NCI-H2196 (cell line): ENCODE results near the gene HOXD4.
A peak's percentile ranks its signal among the peaks of the same experiment; 100 is the strongest.

ENCODE experiments used
- DNase-seq: peaks from one replicate; lab custom pipeline; 2025; ENCODE audit not compliant: unreplicated experiment; lab: John Stamatoyannopoulos, UW

The HOXD4 gene

DNA sequence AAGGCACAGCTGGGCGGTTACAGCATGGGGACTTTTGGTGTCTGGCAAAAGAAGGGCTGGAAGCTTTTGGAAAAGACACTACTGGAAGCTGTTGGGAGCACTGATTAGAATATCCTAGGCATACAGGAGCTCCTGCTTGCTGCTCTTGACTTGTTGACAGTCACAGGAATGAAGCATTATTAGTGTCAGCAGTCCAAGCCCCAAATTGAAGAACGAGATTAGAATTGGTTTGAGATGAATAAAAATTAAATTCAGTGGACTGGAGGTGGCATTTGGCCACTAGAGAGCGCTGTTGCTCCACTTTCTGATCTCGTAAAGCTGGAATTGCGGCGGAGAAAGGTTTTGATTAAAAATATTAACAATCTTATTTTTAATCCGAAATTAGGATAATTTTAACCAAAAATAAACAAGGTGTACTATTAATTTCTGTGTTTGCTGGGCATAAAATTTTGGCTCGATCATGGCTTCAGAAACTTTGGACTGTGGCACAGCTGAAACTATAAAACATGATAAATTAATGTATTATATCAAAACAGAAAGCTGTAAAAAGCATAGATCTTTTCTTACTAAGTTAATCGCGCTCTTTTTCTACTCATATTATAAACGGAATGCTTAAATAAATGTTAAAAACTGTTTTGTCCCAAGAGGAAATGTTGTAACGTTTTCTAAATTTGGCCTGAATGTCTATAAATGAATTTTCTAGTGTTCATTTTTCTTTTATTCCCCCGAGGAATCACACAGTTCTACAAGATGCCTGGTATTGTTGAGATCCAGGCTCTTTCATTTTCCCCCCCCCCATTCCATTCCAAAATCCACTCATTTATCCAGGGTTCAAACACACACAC is 24.2 kb upstream of the HOXD4 start:
- peak; percentile 84 for DNase-seq

DNA sequence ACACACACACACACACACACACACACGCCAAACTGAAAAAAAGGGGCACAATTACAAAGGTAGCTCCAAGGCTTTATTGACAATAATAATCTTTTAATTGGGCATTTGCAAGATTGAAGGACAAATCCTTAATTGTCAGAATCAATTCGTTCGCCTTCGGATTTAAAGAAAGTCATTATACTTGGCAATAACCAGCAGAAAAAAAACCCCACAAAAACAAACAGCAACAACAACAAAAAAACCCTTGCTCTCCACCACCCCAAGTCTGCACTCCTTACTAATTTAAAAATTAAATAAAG is 23.6 kb upstream of the HOXD4 start:
- no peak for DNase-seq

DNA sequence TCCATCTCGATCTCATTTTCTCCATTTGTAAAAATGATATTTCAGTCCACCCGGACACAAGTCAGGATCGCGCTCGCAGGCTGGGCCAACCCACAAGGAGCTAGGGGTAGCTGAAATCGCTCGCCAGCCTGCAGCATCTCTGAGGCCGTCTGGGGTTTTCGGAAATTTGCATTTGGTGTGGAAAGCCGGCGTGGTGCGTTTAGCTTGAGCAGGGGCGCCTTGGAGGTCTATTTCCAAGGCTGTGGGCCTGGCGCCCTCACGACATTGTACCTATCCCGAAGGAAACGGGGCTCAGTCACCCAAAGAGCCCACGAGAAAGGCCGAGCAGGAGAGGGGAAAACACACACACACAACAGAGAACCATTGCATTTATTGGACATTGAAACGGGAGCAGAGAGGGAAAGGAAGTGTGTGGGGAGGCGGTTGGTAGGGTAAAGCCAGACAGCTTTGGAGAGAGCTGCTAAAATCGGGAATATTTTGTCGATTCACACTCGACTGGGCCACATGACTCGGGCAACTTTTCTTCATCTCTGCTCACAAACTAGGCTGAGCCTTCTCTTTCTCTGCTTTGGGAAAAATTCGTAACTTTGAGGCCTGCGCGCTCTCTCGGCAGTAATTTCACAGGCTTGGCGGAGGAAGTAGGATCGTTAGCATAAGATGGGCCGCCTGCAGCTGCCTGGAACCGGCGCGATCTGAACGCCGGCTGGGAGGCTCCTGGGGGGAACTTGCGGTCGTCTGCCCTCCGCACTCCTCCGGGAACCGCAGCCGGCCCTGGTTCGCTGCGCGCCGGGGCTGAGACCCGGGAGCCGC is 23.0 kb upstream of the HOXD4 start:
- DNase-seq, result no peak

DNA sequence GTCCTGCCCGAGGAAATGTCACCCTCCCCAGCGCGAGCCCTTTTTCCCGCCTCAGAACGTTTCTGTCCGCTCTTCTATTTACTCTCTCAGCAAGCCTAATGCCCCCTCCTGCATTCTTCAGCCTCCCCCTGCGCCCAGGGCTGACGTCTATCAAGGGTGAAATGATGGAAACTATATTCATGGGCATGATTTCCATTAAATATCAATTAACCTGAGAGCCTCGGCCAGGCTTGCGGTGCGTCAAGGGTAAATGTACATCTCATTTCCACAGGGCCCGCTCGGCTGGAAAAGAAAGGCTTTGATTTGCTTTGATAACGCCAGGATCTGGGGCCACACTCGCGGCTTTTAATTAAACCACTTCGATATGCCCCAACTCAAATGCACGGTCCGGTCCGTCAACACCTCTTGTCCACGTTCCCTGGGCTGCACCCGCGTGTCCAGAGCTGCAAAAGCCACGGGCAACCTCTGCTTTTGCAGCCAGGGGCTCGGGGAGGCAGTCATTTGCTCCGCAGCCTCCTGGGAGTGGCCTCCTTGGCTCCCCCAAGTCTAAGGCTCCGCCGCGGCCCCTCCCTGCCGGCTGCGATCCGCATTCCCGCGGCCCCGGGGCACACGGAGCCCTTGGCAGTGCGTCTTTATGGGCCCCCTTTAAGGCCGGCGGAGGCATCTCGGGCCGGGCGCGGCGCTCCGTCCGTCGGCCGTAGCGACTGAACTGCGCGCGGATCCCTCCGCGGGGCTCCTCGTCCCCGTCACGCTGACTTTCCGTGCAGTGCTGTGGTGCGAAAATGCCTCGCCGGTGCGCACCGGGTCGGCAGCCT is 22.2 kb upstream of the HOXD4 start, which contains the start of gene HOXD8:
Gene HOXD8, plus strand, starts transcription at position 724 of the 815 bp plus-strand sequence. CDS start 662 bp downstream, outside the sequence.
- DNase-seq, result no peak

DNA sequence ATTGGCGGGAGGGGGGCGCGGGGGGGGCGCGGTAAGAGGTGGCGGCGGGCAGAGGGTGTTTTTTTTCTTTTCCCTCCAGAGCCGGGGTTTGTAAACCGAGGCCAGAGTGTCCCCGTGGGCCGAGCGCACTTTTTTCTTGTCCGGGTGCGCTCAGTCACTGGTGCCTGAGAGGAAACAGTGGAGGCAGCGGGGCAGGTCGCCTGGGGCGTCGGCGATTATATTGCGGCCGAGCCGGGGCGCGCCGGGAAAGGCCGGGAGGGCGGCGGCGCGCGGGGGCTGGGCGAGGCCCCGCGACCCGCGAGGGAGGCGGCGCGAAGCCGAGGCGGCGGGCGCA is 21.6 kb upstream of the HOXD4 start:
- no peak for DNase-seq

DNA sequence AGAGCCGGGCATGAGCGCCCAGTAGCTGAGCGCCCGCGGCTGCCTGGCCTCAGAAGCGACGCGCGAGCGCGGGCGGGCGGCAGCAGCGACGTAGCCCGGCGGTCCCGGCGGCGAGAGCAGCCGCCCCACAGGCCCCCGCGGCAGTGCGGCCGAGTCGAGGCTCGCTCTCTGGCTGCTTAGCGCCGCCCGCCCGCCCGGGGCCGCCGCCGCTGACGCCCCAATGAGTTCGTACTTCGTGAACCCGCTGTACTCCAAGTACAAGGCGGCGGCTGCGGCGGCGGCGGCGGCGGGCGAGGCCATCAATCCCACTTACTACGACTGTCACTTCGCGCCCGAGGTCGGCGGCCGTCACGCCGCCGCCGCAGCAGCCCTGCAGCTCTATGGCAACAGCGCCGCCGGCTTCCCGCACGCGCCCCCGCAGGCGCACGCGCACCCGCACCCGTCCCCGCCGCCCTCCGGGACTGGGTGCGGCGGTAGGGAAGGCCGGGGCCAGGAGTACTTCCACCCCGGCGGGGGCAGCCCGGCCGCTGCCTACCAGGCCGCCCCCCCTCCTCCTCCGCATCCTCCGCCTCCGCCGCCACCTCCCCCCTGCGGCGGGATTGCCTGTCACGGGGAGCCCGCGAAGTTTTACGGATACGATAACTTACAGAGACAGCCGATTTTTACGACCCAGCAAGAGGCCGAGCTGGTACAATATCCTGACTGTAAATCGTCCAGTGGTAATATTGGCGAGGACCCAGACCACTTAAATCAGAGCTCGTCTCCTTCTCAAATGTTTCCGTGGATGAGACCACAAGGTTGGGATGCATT is 21.0 kb upstream of the HOXD4 start:
- DNase-seq, result peak; percentile 44

DNA sequence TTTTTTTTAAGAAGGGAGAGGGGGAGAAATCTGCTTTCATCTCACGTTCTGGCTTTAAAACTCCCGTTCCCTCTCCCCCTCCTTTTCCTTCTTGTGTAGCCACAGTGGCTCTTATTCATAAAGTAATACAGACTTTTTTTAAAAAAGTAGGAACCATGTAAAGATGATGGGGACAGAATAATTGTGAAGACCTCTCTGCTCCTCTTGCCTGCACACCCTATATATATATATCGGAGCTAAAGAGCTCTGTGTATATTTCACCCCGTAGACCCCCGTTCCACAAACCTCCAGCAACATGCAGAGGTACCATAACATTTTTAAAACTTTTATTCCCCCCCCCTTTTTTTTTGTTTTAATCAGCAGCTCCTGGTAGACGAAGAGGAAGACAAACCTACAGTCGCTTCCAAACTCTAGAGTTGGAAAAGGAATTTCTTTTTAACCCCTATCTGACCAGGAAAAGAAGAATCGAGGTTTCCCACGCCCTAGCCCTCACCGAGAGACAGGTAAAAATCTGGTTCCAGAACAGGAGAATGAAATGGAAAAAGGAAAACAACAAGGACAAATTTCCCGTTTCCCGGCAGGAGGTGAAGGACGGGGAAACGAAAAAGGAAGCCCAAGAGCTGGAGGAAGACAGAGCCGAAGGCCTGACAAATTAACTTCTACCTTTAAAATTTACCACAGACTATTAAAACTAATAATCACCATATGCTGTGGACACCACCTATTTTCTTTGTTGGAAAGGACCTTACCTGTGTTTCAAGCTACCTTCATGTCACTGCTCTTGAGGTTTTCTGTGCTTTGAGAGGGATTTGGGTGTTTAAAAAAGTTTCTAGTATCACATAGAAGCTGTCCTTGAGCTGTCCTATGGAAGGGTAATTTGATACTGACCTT is 20.1 kb upstream of the HOXD4 start:
- no peak for DNase-seq

DNA sequence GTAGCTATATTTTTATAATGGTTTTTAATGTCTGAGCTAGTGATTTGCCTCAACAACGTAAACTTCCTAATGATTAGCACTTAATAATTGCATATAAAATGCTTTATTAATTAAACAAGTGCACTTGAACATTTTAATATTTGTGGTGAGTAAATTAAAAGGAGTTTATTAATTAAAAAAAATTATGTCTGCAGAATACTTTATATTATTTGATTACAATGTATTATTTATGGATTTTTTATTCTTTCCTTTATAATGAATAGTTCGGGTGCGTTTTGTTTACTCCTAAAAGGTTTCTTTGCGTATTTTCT is 19.5 kb upstream of the HOXD4 start:
- no peak for DNase-seq

DNA sequence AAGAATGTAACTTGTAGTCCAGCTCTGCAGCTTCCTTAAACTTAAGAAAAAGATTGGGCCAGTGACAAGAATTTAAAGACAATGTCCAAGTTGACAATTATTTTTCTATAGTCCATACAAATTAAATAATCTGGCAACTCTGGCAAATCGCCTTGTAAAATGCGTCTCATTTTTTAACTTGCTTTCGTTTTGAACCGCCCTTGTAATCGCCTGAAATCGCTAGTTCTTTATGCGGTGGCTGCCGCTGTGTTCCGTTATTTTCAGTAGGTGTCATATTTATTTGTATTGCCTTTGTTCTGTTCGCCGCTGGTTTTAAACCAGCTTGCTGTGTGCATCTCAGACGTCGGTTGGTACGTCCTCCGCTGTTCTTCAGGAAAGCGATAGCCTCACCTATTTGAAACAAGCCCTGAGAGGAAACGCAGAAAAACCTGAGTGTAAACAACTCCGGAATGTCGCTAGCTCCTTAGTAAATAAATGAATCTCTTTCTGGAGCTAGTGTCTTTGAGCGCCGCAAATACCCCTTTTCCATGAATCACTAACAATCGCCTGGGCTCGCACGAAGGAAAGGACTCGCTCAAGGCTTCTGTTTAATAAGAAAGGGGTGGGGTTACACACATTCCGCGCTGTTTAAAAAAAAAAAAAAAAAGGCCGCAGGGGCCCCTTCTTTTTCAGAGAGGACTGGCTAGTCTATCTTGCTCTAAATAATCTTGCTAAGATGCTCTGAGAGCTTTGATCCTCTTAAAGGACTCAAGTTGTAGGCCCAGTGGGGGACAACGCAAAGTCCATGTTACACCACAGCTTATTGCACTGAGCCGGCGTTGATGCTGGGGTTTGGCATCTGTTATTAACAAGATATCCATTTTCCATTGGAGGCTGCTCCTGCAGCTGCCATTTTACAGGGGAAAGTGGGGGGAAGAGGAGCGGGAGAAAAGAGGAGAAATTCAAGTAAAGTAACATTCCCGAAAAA is 18.9 kb upstream of the HOXD4 start:
- no peak for DNase-seq

DNA sequence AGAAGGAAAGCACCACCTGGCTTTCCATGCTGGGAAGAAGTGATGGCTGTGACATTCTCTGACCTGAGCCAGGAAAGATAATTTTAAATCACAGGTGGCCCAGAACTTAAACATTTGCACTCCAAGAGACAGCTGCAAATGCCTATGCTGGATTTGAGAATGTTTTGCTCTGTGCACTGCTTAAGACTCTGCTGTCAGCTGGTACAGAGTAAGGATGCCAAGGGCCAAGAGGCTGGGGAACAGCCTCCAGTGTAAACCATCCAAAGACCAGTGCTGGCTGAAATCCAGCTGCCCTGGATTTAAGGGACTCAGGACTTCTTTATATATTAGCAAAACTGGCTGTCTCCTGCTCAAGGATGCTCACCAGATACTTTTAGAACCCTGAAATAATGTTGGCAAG is 18.0 kb upstream of the HOXD4 start:
- DNase-seq, result no peak

DNA sequence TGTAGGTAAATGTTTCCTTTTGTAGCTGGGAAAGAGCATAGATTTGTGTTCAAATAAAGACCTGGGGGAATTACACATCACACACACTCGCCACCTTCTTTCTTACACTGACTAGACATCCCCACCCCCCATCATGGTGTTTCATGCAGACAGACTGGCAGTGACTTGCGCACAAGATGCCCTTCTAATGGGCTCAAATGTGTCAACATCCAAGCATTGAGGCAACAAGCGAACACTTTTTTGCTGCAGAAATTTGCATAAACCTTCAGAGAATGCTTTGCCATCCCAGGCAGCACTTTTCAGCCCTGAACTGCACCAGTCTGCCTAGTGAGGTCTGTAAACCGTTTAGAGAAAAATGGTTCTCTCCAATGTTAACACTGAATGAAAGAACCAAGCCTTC is 17.3 kb upstream of the HOXD4 start:
- DNase-seq, result no peak

DNA sequence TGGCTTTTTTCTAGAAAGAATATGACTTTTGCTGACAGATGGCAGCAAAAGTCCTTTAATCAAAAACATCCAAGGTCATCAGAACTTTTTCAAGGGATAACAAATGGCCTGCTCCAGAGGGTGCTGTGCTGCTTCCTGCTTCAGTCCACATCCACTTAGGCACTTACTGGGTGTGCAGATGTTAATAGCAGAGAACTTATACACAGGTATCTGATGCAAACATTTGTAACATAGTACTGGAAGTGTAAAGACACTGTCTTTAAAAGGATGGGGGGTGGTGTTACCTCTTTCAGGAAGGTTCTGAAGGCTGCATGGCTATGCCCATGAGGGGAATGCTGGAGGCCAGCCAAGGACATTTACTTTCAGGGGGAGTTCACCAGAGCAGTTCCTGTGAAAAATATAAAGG is 16.3 kb upstream of the HOXD4 start:
- DNase-seq, result peak; percentile 22

DNA sequence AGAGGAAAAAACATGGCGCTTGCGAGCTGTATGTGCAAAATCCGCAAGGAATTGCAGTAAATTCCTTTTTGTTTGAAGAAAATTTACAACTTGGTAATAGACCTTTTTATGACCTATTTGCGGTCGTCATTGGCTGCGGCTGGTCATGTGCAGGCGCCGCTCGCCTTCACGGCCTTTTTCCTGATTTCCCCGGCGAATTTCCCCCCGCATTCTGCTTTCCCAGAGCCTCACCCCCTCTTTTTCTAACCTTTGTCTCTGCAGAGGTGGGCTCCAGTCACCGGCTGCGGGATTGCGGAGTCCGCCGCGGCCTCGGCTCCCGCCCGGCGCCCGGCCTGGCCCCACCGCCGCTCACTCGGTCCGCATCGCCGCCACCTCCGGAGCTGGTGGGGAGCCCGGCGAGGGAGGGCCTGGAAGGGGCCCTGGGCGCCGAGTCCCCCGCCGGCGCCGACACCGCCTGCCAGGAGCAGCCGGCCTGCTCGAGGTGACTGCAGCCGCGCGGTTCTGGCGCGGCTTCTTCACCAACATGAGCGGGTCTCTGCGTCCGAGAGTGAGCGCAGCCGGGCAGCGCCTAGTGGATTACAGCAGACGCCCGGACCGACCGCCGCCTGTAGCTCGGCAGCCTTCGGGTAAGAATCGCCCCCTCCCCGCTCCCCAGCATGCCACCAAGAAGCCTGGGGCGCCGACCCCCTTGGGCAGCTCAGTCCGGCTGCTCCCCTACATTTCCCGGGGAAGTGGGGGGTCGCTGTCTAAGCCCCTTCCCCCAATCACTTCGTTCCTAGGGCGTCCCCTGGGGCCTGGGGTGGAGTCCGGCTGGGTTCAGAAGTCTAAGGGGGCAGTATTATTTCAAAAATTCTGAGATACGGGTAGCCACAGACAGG is 14.7 kb upstream of the HOXD4 start:
- no peak for DNase-seq

DNA sequence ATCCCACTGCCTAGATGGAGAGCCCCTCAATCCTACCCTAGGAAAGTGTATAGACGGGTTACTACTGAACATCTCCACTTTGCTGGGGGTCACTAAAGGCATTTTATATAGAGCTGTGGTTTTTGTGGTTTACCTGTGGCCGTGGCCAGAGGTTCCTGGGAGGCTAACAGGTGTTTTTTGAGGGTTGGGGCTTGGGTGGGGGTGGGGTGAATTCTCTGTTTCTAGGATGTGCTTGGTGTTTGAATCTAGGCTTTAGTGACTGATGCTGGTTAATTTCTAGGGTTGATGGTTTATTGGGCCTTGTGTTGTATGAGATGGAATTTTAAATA is 14.1 kb upstream of the HOXD4 start:
- DNase-seq, result no peak

DNA sequence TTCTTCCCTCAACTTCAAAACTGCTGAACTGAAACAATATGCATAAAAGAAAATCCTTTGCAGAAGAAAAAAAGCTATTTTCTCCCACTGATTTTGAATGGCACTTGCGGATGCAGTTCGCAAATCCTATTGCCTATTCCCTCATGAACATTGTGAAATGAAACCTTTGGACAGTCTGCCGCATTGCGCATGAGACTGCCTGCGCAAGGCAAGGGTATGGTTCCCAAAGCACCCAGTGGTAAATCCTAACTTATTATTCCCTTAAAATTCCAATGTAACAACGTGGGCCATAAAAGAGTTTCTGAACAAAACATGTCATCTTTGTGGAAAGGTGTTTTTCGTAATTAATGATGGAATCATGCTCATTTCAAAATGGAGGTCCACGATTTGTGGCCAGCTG is 13.4 kb upstream of the HOXD4 start:
- DNase-seq, result no peak

DNA sequence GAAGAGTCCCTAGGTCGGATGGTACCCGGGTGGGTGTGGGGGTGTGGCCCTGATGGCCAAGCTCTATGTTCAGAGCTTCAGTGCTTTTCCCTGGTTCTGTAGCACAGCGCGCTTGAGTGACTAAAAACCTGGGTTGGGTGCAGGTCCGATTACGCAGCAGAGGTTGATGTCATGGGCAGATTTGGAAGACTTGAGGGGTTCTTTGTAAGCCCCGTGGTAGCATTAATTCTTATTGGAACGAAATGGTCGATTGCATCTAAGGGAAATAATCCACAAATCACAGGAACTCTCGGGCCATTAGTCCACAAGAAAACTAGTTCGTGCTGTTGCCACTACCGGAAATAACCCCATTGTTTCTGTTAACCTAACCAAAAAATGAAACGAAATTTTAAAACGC is 12.8 kb upstream of the HOXD4 start:
- DNase-seq, result no peak

DNA sequence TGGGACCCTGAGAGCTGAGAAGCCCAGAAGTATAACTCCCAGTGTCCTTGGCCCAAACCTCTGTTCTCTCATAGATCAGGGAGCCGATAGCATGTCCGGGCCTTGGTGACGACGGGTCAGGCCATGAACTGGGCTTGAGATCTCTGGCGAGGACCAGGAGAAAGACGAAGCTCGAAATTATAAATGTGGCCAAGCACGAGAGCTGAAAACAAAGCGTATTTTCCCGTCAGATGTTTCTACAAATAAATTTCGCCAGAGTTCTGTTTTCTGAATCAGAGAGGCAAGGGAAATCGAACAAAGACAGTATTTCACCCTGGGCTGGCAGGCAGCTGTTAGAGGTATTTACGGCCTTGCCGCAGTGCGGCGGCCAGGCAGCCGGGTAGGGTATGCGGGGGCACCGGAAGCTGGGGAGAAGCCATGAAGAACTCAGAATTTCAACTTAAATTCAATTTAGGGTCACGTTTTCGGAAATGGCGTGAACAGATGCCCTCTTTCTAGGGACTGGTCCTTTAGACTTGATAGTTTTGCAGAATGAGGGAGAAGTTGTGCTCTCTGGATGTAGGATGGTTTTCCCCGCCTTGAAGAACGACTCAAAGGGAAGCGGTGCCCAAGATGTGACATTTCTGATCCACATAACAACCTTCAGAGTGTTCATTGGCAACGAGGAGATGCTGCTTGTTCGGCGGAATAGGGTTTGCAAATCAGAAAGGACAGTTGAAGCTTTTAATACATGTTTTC is 12.3 kb upstream of the HOXD4 start:
- DNase-seq, result no peak
